ENCODE data around the gene CEP85L. TPM values are rescaled to one million over a fixed set of nuclear protein-coding genes. Genes with fewer than 3 reads are reported as not detected.

The CEP85L gene
- total and polyA plus RNA-seq, 2 experiments from 2014 or later: 9.1 to 10.1 TPM

- peaks cover 4% of the 10 kb centered on the region for H3K27me3 Mint-ChIP-seq (ENCODE audit: insufficient read depth, low read depth, poor library complexity)
- no peaks in the 10 kb centered on the region for H3K4me1 ChIP-seq (ENCODE audit: insufficient read depth)
- no peaks in the 10 kb centered on the region for H3K36me3 Mint-ChIP-seq (ENCODE audit: low read depth)
- DNase-seq (ENCODE audit: low spot score) (no peak), ATAC-seq (no peak)
- H3K9me2 ChIP-seq (ENCODE audit: insufficient read depth): no peaks in the 10 kb centered on the region
- no peaks in the 10 kb centered on the region for H4K20me1 ChIP-seq (replicated peaks; ENCODE audit: insufficient read depth)
- H3F3A ChIP-seq (replicated peaks; ENCODE audit: low read depth): no peaks in the 10 kb centered on the region
- no peaks in the 10 kb centered on the region for H3K36me3 ChIP-seq (ENCODE audit: insufficient read depth)
- H2AFZ ChIP-seq: no peak overlapping the region
- H3K27ac ChIP-seq (ENCODE audit: low read depth): no peak overlapping the region
- H3K27ac Mint-ChIP-seq: no peak overlapping the region
- no peaks in the 10 kb centered on the region; the same call in 2 of the 3 replicates for H3K9me3 Mint-ChIP-seq
- no peaks in the 10 kb centered on the region for H3K27me3 ChIP-seq (ENCODE audit: insufficient read depth)
- H3K4me1 Mint-ChIP-seq: peaks cover 4% of the 10 kb centered on the region
- no peak overlapping the region for H3K4me3 Mint-ChIP-seq
- no peak overlapping the region for H3K4me3 ChIP-seq
- H3K4me2 ChIP-seq: no peak overlapping the region
- no peak for TF ChIP-seq STAT1 (IDR thresholded peaks at IDR 0.05; ENCODE audit: unreplicated experiment)
- no peak for TF ChIP-seq EZH2phosphoT487 (IDR thresholded peaks at IDR 0.05; ENCODE audit: unreplicated experiment)
- TF ChIP-seq POLR2AphosphoS5 (IDR thresholded peaks at IDR 0.05; ENCODE audit: low read depth): no peak
- TF ChIP-seq NANOG (IDR thresholded peaks at IDR 0.05; ENCODE audit: borderline replicate concordance): no peak
- no peak for TF ChIP-seq ZNF331 (CRISPR knock-in tag; IDR thresholded peaks at IDR 0.05; ENCODE audit: low read depth)
- TF ChIP-seq, protein P1, sequence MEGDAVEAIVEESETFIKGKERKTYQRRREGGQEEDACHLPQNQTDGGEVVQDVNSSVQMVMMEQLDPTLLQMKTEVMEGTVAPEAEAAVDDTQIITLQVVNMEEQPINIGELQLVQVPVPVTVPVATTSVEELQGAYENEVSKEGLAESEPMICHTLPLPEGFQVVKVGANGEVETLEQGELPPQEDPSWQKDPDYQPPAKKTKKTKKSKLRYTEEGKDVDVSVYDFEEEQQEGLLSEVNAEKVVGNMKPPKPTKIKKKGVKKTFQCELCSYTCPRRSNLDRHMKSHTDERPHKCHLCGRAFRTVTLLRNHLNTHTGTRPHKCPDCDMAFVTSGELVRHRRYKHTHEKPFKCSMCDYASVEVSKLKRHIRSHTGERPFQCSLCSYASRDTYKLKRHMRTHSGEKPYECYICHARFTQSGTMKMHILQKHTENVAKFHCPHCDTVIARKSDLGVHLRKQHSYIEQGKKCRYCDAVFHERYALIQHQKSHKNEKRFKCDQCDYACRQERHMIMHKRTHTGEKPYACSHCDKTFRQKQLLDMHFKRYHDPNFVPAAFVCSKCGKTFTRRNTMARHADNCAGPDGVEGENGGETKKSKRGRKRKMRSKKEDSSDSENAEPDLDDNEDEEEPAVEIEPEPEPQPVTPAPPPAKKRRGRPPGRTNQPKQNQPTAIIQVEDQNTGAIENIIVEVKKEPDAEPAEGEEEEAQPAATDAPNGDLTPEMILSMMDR (conservative IDR thresholded peaks at IDR 0.05; ENCODE audit: low read depth in 2 of 2): no peak
- no peak for TF ChIP-seq ZNF114 (CRISPR knock-in tag; IDR thresholded peaks at IDR 0.05)
- TF ChIP-seq JUNB (IDR thresholded peaks at IDR 0.05; ENCODE audit: unreplicated experiment): no peak
- no peak for TF ChIP-seq EZH2 (IDR thresholded peaks at IDR 0.05; ENCODE audit: low read depth, unreplicated experiment)
- peaks cover 18% of the 10 kb centered on the region for H3K79me2 ChIP-seq (replicated peaks; ENCODE audit: insufficient read depth)
These were observed 120.4 kb downstream of the CEP85L start for GRCh38 chr6:118530942-118531341.

GRCh38 chr6:118529756-118530155, 121.6 kb downstream of the CEP85L start:
- ATAC-seq (no peak), DNase-seq (ENCODE audit: low spot score) (no peak)
- no peak overlapping the region for H2AFZ ChIP-seq
- H3K27me3 ChIP-seq (ENCODE audit: insufficient read depth): no peaks in the 10 kb centered on the region
- H3K4me2 ChIP-seq: no peak overlapping the region
- H3K27ac Mint-ChIP-seq: no peak overlapping the region
- H3K36me3 Mint-ChIP-seq (ENCODE audit: low read depth): no peaks in the 10 kb centered on the region
- H3K4me3 Mint-ChIP-seq: no peak overlapping the region
- peaks cover 4% of the 10 kb centered on the region for H3K27me3 Mint-ChIP-seq (ENCODE audit: insufficient read depth, low read depth, poor library complexity)
- H3K9me3 Mint-ChIP-seq: no peaks in the 10 kb centered on the region; the same call in 2 of the 3 replicates
- H3K36me3 ChIP-seq (ENCODE audit: insufficient read depth): no peaks in the 10 kb centered on the region
- H3K4me1 Mint-ChIP-seq: peaks cover 6% of the 10 kb centered on the region
- TF ChIP-seq NANOG (IDR thresholded peaks at IDR 0.05; ENCODE audit: borderline replicate concordance): no peak
- no peak for TF ChIP-seq ZNF331 (CRISPR knock-in tag; IDR thresholded peaks at IDR 0.05; ENCODE audit: low read depth)
- no peak for TF ChIP-seq POLR2AphosphoS5 (IDR thresholded peaks at IDR 0.05; ENCODE audit: low read depth)
- no peak overlapping the region for H3K27ac ChIP-seq (ENCODE audit: low read depth)
- 0 out of 2 replicates have a peak, but pooled peaks cover 4% of the 10 kb centered on the region for H3K9me2 ChIP-seq (ENCODE audit: insufficient read depth)
- no peaks in the 10 kb centered on the region for H4K20me1 ChIP-seq (replicated peaks; ENCODE audit: insufficient read depth)
- no peaks in the 10 kb centered on the region for H3F3A ChIP-seq (replicated peaks; ENCODE audit: low read depth)
- H3K4me3 ChIP-seq: no peak overlapping the region
- peaks cover 18% of the 10 kb centered on the region for H3K79me2 ChIP-seq (replicated peaks; ENCODE audit: insufficient read depth)
- no peaks in the 10 kb centered on the region for H3K4me1 ChIP-seq (ENCODE audit: insufficient read depth)

GRCh38 chr6:118528129-118528528, 123.3 kb downstream of the CEP85L start:
- H3K4me1 Mint-ChIP-seq: peaks cover 10% of the 10 kb centered on the region
- H3K9me2 ChIP-seq (ENCODE audit: insufficient read depth): 0 out of 2 replicates have a peak, but pooled peaks cover 4% of the 10 kb centered on the region
- H3K9me3 Mint-ChIP-seq: no peaks in the 10 kb centered on the region; the same call in 2 of the 3 replicates
- ATAC-seq: no peak
- peaks cover 18% of the 10 kb centered on the region for H3K79me2 ChIP-seq (replicated peaks; ENCODE audit: insufficient read depth)
- H3K27ac ChIP-seq (ENCODE audit: low read depth): no peak overlapping the region
- no peak for DNase-seq (ENCODE audit: low spot score)
- no peak for TF ChIP-seq JUNB (IDR thresholded peaks at IDR 0.05; ENCODE audit: unreplicated experiment)
- TF ChIP-seq, protein P2, sequence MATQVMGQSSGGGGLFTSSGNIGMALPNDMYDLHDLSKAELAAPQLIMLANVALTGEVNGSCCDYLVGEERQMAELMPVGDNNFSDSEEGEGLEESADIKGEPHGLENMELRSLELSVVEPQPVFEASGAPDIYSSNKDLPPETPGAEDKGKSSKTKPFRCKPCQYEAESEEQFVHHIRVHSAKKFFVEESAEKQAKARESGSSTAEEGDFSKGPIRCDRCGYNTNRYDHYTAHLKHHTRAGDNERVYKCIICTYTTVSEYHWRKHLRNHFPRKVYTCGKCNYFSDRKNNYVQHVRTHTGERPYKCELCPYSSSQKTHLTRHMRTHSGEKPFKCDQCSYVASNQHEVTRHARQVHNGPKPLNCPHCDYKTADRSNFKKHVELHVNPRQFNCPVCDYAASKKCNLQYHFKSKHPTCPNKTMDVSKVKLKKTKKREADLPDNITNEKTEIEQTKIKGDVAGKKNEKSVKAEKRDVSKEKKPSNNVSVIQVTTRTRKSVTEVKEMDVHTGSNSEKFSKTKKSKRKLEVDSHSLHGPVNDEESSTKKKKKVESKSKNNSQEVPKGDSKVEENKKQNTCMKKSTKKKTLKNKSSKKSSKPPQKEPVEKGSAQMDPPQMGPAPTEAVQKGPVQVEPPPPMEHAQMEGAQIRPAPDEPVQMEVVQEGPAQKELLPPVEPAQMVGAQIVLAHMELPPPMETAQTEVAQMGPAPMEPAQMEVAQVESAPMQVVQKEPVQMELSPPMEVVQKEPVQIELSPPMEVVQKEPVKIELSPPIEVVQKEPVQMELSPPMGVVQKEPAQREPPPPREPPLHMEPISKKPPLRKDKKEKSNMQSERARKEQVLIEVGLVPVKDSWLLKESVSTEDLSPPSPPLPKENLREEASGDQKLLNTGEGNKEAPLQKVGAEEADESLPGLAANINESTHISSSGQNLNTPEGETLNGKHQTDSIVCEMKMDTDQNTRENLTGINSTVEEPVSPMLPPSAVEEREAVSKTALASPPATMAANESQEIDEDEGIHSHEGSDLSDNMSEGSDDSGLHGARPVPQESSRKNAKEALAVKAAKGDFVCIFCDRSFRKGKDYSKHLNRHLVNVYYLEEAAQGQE (IDR thresholded peaks at IDR 0.05; ENCODE audit: unreplicated experiment): no peak
- no peaks in the 10 kb centered on the region for H3K36me3 Mint-ChIP-seq (ENCODE audit: low read depth)
- no peaks in the 10 kb centered on the region for H3K27me3 ChIP-seq (ENCODE audit: insufficient read depth)
- no peak overlapping the region for H3K27ac Mint-ChIP-seq
- no peak overlapping the region for H3K4me2 ChIP-seq
- no peaks in the 10 kb centered on the region for H4K20me1 ChIP-seq (replicated peaks; ENCODE audit: insufficient read depth)
- no peaks in the 10 kb centered on the region for H3K4me1 ChIP-seq (ENCODE audit: insufficient read depth)
- no peak overlapping the region for H2AFZ ChIP-seq
- no peaks in the 10 kb centered on the region for H3F3A ChIP-seq (replicated peaks; ENCODE audit: low read depth)
- no peak overlapping the region for H3K4me3 ChIP-seq
- no peak overlapping the region for H3K4me3 Mint-ChIP-seq
- H3K36me3 ChIP-seq (ENCODE audit: insufficient read depth): no peaks in the 10 kb centered on the region
- peaks cover 4% of the 10 kb centered on the region for H3K27me3 Mint-ChIP-seq (ENCODE audit: insufficient read depth, low read depth, poor library complexity)
